ENCODE measurements around the gene SPINT1. TPM values are rescaled to one million over a fixed set of nuclear protein-coding genes. Genes with fewer than 3 reads are reported as not detected.

SPINT1 gene
- total and polyA plus RNA-seq, 2 donors (not counting 1 experiment from before 2014, with no cell fraction given): 14.4 to 21.3 TPM

DNA sequence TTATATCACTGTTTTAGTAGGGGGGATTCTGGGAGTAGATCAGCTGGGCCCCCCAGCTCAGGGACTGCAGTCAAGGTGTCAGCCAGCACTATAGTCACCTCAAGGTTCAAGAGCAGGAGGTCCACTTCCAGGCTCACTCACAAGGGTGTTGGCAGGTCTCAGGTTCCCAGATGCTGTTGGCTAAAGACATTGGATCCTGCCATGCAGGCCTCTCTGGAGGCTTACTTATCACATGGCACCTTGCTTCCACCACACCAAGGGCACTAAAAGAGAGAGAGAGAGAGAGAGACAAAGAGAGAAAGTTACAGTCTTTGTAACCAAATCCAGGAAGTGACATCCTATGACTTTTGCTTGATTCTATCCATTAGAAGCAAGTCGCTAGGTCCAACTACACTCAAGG is 7.8 kb upstream of the SPINT1 start:
- Histone ChIP-seq H2AFZ (ENCODE audit: insufficient read depth, low read depth, low read length, poor library complexity, severe bottlenecking) (no peak overlapping the region), H3K4me3 (ENCODE audit: control extremely low read depth in 1 of 5, extremely low read depth in 1 of 5, insufficient read depth in 1 of 5, low read depth in 2 of 5, low read length in 4 of 5) (no peak overlapping the region), H3K27ac (ENCODE audit: low read length in 2 of 2) (no peak overlapping the region), H3K36me3 (replicated peaks in 1 of 2; ENCODE audit: control extremely low read depth in 1 of 2, control insufficient read depth in 1 of 2, extremely low read depth in 1 of 2, insufficient read depth in 2 of 2, low read length in 1 of 2) (no peaks in the 10 kb centered on the region), H4K20me1 (ENCODE audit: control insufficient read depth, insufficient read depth, low read length, poor library complexity, severe bottlenecking) (no peaks in the 10 kb centered on the region), H3K4me1 (ENCODE audit: control insufficient read depth in 2 of 2, insufficient read depth in 2 of 2, low read length in 2 of 2) (no peaks in the 10 kb centered on the region), H3K9me3 (ENCODE audit: control extremely low read depth in 1 of 3, control insufficient read depth in 2 of 3, insufficient read depth in 1 of 3, low read length in 2 of 3) (peaks cover 0 to 3% (median 0%) of the 10 kb centered on the region in 3 donors), H3K79me2 (ENCODE audit: control insufficient read depth, insufficient read depth, low read length) (no peaks in the 10 kb centered on the region), H3K4me2 (replicated peaks; ENCODE audit: low read depth, low read length, poor library complexity, severe bottlenecking) (no peak overlapping the region), H3K9ac (ENCODE audit: low read length) (no peak overlapping the region), H3K27me3 (replicated peaks in 1 of 4; ENCODE audit: control extremely low read depth in 1 of 4, control insufficient read depth in 3 of 4, insufficient read depth in 4 of 4, low read length in 3 of 4) (no peaks in the 10 kb centered on the region)
- POLR2A ChIA-PET: no interaction called here
- CTCF ChIA-PET: interaction anchor here (0.6 to 1.4 kb wide), 2 partner anchors 22 to 348 kb away, joined by 3 to 4 read pairs; no protein-coding TSS in a partner anchor
- Mint-ChIP-seq H3K27ac (no peak overlapping the region), H3K4me3 (no peak overlapping the region), H3K4me1 (no peaks in the 10 kb centered on the region), H3K9me3 (ENCODE audit: insufficient read depth) (no peaks in the 10 kb centered on the region), H3K27me3 (no peaks in the 10 kb centered on the region)
- WGBS (ENCODE audit: insufficient coverage): no CpG with 5 or more reads among the region's 1 CpG
- ATAC-seq (ENCODE audit: low read depth) (no peak), DNase-seq (no peak)
- TF ChIP-seq EZH2 (IDR thresholded peaks at IDR 0.05; ENCODE audit: borderline replicate concordance, insufficient read depth, low read depth, low read length, poor library complexity, severe bottlenecking): no peak
- TF ChIP-seq, protein P1, sequence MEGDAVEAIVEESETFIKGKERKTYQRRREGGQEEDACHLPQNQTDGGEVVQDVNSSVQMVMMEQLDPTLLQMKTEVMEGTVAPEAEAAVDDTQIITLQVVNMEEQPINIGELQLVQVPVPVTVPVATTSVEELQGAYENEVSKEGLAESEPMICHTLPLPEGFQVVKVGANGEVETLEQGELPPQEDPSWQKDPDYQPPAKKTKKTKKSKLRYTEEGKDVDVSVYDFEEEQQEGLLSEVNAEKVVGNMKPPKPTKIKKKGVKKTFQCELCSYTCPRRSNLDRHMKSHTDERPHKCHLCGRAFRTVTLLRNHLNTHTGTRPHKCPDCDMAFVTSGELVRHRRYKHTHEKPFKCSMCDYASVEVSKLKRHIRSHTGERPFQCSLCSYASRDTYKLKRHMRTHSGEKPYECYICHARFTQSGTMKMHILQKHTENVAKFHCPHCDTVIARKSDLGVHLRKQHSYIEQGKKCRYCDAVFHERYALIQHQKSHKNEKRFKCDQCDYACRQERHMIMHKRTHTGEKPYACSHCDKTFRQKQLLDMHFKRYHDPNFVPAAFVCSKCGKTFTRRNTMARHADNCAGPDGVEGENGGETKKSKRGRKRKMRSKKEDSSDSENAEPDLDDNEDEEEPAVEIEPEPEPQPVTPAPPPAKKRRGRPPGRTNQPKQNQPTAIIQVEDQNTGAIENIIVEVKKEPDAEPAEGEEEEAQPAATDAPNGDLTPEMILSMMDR (IDR thresholded peaks at IDR 0.05): no peak
- intact Hi-C loops (cut with micrococcal nuclease): no loop called here

DNA sequence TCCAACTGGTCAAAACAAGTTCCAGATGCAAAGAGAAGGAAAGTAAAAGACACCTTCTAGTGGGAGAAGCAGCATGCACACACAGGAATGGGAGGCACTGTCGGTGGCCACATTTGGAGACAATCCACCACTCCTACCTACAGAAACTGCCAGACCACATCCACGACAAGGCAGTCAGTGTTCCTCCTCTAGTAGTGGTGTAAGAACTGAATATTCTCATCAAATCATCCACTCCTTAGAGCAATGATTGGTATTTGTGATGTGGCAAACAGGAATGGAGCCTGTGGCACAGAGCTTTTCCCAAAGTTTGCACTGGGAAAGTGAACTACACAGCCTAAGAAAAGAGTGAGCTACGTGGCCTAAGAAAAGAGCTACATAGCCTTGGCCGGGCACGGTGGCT is 5.1 kb upstream of the SPINT1 start:
- no peaks in the 10 kb centered on the region for H3K79me2 ChIP-seq (ENCODE audit: control insufficient read depth, insufficient read depth, low read length)
- H4K20me1 ChIP-seq (ENCODE audit: control insufficient read depth, insufficient read depth, low read length, poor library complexity, severe bottlenecking): no peaks in the 10 kb centered on the region
- no peaks in the 10 kb centered on the region for H3K36me3 ChIP-seq (replicated peaks in 1 of 2; ENCODE audit: control extremely low read depth in 1 of 2, control insufficient read depth in 1 of 2, extremely low read depth in 1 of 2, insufficient read depth in 2 of 2, low read length in 1 of 2)
- no peak for ATAC-seq (ENCODE audit: low read depth)
- Mint-ChIP-seq H3K4me1 (peaks cover 4% of the 10 kb centered on the region), H3K9me3 (ENCODE audit: insufficient read depth) (no peaks in the 10 kb centered on the region), H3K4me3 (no peak overlapping the region), H3K27ac (no peak overlapping the region), H3K27me3 (no peaks in the 10 kb centered on the region)
- no peak overlapping the region for H3K9ac ChIP-seq (ENCODE audit: low read length)
- no peak overlapping the region for H3K27ac ChIP-seq (ENCODE audit: low read length in 2 of 2)
- no peak for DNase-seq
- H2AFZ ChIP-seq (ENCODE audit: insufficient read depth, low read depth, low read length, poor library complexity, severe bottlenecking): no peak overlapping the region
- H3K9me3 ChIP-seq (ENCODE audit: control extremely low read depth in 1 of 3, control insufficient read depth in 2 of 3, insufficient read depth in 1 of 3, low read length in 2 of 3): no peaks in the 10 kb centered on the region
- H3K4me2 ChIP-seq (replicated peaks; ENCODE audit: low read depth, low read length, poor library complexity, severe bottlenecking): no peak overlapping the region
- ChIA-PET CTCF (no interaction called here), POLR2A (no interaction called here)
- intact Hi-C loops (cut with micrococcal nuclease): no loop called here
- WGBS (ENCODE audit: insufficient coverage): 100% methylated on average over 3 of the region's 5 CpGs
- no peak overlapping the region for H3K4me3 ChIP-seq (ENCODE audit: control extremely low read depth in 1 of 5, extremely low read depth in 1 of 5, insufficient read depth in 1 of 5, low read depth in 2 of 5, low read length in 4 of 5)
- peaks cover 5 to 6% of the 10 kb centered on the region in 2 donors for H3K4me1 ChIP-seq (ENCODE audit: control insufficient read depth in 2 of 2, insufficient read depth in 2 of 2, low read length in 2 of 2)
- H3K27me3 ChIP-seq (replicated peaks in 1 of 4; ENCODE audit: control extremely low read depth in 1 of 4, control insufficient read depth in 3 of 4, insufficient read depth in 4 of 4, low read length in 3 of 4): no peaks in the 10 kb centered on the region
- TF ChIP-seq EZH2 (IDR thresholded peaks at IDR 0.05; ENCODE audit: borderline replicate concordance, insufficient read depth, low read depth, low read length, poor library complexity, severe bottlenecking): no peak
- TF ChIP-seq, protein P1 (IDR thresholded peaks at IDR 0.05): no peak
